ENCODE data around the gene PAMR1.

GRCh38 chr11:35419184-35419829 is 106.1 kb downstream of the PAMR1 start, which contains the start of gene SLC1A2:
- TF ChIP-seq CTCF (conservative IDR thresholded peaks at IDR 0.05): no peak
- no peak for TF ChIP-seq EZH2 (IDR thresholded peaks at IDR 0.05; ENCODE audit: low read depth)
